ENCODE data around the gene LPP.

The LPP gene

DNA sequence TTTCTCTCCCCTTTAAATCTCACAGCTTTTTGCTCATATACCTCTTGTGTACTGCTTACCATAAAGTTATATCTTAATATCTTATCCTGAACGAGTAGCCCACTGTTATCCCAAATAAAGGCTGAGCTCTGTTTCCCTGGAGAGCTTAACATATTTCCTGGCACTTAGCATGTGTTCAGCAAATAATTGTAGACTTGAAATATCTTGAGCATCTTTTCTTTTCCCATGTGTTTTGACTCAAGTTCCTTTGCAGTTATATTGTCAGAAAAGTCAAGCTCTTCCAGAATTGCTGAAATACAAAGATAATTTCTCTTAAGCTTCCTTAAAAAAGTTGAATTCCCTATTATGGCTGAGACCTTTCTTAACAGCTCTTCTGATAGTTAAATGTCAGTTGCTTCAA, 150.5 kb downstream of the LPP start:
- no peak for DNase-seq

DNA sequence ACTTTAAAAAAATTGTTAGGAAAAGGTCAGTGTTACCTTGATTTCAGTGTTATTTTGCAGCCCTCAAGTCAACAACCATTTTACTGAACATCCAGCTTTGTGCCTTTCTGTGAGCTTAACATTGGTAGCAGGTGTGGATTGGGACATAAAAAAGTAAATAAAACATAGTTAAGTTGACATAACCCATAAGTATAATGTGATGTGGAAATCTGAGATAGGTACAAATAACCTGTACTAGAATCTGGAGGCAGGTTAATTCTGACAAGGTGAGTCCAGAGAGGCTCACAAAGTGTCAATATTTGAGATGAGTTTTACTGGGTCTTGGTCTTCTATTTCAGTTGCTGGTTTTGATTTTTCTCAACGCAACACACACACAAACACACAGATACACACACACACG, 151.3 kb downstream of the LPP start:
- DNase-seq: no peak

DNA sequence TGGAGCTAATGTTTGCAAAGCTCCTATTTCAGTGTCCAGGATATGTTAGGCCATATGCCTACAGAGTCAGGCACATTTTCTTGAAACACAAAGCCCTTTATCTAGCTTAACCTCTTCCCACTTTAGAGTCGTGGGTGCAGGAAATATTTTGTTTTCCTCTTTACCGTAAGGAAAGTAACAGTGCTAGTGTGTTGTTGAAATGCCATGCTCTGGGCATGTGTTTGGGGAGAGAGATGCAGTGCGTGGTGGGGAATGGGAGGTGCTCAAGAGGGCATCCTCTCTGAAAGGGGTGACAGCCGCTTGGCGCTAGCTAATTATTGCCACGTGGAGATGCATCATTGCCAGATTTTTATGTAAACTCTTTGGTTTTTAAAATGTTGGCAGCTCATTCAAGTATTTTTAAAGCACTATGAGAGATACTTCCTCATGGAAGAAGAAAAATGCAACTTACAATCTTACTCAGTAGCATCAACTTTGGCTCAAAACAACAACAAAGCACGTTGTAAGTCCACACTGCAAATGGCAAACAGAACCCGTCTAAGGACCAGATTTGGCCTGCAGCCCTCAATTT, 152.6 kb downstream of the LPP start:
- peak; percentile 25 for DNase-seq

DNA sequence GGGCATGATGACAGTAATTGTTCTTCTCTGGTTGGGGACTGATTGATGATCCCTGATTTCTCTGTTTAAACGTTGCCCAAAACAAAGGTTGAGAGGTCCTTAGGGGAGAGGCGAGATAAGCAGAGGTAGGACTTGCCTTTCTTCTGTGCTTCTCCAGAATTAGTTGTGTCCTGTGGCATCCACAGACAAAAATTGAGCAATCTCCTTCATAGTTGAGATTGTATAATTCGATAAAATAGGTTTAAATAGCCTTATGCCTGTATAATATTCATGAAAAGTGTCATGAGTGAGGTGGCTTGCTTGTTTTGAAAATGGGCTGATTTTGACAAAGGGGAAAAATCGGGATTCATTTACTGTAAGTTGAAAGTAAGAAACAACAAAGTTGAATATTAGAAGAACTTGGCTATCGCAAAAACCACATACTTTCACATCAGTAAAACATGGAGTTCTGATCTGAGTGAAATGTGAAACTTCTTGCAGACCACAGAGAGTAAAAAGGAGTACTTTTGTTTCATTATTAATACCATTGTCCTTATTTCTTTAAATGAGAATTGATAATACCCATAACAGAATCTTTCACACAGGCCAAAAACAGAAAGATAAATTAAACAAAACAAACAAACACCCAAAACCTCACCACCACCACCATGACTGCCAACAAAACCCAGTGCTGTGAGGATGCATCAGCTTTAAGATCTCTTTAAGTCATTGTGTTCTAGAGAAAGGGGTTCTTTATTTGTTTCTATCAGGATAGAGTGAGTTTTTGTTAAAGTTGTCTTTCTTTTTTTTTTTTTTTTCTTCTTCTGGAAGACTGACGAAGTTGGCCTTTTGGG, 155.7 kb downstream of the LPP start:
- no peak for DNase-seq

DNA sequence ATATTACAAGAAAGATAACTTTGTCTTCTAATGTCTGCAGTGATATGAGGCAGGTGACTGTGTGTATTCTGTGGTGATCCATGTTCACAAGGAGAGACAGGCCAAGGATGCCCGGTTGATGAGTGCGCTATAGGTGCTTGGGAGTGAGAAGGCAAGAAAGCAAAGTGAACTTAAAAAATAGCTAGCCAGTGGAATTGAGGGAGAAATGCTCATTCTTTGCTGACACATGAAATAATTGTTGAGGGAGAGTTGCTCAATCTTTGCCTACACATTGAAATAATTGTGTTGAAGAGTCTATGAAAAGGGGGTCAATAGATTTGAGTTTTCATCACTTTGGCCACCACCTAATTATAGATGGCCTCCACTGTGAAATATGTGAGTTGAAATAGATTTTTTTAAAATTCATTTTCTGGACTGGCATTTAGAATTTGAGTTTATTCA, 156.3 kb downstream of the LPP start:
- peak; percentile 62 for DNase-seq

DNA sequence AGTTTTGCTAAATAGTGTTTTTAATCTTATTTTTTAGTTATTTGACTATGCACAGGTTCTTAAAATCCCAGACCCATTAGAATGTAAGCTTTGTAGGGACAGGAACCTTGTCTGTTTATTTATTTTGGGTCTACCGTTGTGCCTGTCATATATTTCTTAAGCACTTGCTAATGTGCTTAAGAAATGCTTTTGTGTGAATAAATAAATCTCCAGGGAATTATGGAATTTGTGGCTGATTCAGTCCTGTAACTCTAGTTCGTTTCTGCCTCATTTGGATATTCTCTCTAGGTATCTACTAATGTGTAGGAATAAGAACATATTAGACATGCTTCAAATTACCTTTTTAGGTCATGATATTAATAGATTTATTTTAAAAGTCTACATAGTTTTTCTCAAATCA, 161.6 kb downstream of the LPP start:
- DNase-seq: no peak

DNA sequence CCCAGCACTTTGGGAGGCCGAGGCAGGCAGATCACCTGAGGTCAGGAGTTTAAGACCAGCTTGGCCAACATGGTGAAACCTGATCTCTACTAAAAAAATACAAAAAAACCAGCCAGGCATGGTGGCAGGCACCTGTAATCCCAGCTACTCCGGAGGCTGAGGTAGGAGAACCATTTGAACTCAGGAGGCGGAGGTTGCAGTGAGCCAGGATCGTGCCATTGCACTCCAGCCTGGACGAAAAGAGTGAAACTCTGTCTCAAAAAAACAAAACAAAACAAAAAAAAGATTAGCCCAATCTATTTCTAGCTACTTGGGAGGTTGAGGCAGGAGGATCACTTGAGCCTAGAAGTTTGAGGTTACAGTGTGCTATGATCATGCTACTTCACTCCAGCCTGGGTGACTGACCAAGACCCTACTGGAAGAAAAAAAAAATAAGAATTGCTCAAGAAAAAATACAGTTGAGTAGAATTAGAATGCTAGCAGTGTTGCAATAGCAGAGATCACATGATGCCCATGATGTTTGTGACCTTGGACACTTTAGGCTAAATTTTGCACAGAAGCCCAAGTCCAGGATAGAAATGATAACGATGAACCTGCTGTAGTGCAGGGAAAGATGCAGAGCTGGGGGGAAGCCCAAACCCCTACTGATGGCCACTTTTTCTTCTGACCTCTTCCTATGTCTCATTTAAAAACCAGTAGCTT, 162.2 kb downstream of the LPP start:
- DNase-seq: no peak

DNA sequence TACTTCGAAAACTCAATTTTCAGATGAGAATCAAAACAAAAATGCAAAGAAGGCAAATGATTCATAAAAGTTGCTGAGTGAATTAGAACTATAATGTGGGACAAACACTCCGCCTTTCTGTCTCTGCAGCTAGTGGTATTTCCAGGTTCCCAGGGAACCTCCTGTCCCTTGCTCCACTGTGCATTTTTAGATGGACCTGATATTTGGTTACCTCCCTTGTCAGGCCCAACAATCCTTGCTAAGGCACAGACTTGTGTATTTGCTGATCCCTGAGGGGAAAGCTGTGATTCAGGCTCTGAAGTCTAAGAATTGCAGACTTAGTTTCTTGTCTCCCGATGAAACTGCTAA, 162.7 kb downstream of the LPP start:
- peak; percentile 37 for DNase-seq

DNA sequence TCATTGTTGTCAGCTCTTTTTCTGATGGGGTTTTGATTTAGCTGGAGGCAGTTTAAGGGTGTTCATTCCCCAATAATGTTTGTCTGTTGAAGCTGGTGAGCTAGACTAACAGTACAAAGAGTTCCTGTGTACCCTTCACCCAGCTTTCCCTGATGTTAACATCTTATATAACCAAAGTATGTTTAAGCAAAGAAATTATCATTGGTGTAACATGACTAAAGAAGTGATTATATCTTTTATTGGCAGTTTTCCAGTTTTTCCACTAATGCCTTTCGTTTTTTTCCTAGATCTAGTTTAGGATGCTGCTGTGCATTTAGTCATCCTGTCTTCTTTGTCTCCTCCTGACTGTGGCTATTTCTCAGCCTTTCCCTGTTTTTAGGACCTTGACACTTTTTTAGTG, 165.6 kb downstream of the LPP start:
- peak; percentile 62 for DNase-seq

DNA sequence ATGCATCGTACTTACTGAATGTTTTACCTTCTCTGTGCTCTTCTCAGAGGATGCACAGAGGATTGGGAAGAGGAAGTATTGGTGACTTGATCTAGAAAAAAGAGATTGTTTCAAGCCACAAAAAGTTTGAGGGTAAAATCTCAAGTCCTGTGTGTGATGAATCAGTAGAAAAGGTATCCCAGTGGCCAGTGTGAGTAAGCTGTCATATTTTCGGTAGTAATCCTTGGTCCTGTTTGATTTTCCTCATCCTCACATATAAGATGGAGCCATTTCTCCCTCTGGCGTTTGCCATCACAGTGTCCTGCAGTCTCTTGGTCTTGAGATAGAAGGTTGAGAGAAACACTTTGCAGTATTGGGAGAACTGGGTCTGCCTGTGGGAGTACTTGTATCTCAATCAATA, 166.8 kb downstream of the LPP start:
- DNase-seq: peak; percentile 80

DNA sequence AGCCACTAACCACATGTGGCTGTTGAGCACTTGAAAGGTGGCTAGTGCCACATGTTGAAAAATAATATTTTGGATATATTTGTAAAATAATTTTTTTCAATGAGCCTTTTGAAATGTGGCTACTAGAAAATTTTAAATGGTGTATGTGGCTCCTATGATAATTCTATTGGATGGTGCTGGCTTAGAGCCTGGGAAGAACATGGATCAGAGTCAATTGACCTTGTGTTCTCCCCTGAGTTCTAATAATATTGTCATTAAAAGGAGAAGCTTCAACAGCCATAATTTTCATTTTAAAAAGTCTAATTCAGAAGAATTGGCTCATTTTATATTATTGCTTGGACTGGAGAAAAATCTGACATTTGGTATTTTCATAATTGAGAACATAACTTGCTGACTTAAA, 167.3 kb downstream of the LPP start:
- DNase-seq: no peak

DNA sequence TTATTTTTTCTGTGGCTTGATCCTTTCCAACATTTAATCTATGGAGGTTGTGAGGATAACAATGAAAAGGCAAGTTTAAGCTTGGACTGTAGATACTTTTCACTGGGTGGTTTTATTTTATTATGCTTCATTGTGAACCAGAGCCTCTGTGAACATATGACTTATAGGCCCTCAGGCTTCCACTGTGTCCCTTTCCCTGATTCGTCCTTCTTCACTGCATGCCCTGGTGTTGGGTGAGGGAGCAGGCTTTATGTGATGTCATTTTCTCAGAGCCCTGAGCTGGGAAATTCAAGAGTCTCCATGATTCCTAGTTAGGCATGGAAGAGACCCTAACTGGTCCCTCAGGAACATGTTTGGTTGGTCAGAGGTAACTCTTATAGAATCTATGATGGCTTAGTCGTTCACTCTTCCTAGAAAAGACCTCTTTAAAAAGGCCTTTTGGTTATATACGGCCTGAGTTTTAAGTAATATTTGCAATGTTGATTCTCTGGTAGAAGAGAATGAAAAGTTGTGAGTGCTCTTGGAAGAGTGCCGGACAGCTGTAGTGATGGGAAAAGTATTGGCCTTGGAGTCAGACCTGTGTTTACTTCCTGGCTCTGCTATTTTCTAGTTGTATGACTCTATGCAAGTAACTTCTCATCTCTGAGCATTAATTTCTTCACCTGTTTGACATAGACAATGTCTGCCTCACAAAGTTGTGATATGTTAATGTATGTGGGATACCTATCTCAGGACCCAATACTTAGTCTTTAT, 168.4 kb downstream of the LPP start:
- DNase-seq: no peak

DNA sequence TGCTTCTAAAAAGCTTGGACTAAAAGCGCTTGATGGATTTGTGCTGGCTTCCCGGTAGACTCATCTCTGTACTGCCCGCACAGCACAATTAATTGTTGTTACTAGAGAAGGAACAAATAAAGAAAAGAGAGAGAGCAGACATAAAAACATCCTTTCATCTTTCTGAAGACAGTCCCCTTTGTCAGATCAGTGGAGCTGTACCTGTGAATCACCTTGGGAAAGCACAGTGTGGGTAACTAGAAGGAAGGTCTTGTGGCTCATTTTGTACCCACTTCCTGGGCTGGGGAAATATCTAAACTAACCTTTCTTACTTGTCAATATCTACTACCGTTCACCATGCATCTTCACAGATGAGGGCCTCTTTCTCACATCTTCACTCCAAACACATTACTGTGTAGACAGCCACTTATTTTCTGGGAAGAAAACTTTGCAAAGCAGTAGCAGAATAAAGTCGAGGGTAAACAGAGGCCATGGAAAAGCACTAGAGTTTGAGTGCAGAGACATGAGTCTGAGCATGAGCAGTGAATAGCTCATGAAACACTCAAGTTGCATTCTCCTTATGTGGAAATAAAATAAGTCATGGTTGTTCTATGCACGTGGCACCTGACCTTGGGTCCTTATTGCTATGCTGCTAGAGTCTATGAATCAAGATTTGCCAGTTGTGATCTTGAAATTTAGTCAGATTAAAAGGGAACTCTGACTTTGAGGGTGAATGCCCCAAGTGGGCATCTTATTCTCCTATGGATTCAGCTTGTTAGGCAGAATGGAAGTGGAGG, 169.3 kb downstream of the LPP start:
- DNase-seq: no peak

DNA sequence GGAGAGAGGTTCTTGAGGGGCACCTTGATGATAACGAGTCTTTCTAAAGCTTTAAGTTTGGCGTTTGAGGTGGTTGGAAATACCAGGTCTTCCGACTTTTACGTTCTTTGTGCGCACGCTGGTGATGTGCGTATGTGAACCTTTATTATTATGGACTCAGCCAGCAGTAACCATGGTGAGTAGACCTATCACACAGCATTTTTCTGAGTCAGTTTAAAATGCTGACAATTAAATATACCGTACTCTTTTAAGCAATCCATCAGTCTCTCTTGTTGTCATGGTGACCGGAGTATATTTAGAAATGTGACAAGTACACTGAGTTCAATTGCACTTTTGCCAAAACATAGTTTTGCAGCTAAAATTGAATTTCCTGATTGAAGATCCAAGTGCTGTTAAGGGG, 172.2 kb downstream of the LPP start:
- DNase-seq: no peak

DNA sequence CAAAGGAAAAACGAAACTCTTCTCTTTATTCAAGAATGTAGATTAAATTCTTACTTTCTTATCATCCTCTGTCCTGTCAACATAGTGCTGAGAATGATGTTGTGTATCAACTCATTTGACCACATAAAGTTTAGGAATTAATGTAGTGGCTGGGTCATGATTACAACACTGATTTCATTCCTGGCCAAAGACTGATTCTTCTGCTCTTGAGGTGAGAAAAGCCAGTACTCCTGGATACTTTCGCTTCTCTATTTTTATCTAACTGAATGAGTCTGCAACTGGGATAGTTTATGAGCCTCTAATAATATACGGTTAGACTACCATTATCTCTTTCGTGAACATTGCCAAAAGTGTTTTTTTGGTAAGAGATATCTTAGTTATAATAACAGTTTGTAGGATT, 173.0 kb downstream of the LPP start:
- no peak for DNase-seq

DNA sequence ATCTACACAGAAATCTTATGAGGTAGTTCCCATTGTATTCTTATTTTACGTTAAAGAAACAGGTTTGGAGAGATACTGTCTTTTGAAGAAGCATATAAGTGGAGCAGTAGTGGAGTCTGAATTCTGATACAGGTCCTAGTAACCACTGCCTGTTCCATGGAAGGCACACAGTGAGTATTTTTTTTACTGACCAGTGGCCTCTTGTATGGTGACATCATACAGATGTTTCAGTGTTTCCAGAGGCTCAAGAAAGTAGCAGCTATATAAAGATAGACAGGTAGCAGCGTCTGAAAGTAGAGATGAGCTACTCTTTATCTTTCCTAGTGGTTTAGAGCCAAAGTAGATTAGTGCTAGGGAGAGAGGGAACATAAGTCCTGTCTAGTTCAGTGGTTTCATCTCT, 173.5 kb downstream of the LPP start:
- DNase-seq: no peak

DNA sequence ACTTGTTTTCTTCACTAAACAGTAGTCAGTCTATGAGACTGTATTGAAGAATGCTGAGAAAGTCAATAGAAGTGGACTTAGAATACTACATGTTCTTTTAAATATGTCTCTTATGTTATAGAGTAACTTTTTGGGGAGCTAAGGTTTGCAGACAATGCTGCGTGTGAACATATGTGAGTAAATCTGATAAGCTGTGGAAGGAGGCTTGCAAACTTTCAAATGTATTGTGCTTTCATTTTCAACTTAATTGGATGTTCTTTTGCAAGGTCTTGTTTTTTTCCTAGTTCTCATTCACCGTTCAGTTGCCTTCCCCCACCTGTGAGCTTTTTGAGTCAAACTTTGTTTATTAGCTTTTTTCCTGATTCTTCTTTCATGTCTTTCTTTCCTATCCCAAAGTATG, 176.2 kb downstream of the LPP start:
- DNase-seq: no peak

DNA sequence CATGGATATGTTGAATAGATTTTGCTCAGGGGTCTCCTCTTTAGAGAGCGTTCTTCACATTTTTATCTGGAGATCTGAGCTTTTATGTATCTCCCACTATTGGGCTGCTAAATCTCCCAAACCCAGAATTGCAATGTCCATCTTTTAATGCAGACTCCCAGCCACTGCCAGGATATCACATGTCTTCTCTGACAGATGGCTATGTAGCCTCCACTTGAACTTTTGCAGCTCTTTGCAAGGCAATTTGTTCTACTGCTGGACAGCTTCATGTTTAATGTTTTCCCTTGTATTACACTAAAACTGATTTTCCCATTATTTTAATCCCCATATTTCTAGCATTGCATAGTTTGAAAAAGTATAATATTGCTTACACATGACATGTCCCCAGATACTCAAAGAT, 177.2 kb downstream of the LPP start:
- no peak for DNase-seq

DNA sequence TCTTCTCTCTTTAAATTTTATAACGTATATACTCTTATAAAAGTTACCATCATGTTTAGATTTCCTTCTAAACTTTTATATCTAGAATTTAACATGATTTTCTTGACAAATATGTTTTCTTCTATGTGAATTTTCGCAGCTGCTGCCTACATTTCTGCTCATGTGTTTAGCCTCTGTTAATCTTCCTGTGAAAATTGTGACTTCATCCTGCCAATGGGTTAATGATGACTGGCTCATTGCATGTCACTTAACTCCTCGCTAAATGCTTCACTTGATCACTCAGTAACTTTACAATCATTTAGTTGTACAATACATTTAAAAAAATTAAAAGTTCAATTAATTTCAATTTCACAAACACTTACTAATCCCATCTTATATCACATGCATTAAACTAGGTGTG, 178.1 kb downstream of the LPP start:
- no peak for DNase-seq

DNA sequence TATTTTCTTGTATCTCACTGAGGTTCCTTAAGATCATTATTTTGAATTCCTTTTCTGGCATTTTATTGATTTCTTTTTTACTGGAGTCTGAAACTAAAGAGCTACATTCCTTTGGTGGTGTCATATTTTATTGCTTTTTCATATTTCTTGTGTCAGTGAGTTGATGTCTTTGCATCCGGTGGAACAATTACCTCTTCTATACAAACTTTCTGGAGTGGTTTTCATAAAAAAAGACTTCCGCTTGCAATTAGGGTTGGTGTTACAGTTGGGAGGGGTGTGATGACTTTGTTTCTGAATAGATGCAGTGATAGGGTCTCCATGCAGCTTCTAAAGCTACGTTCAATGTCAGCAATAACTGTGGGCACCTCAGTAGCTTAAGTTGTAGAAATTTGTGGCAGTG, 181.7 kb downstream of the LPP start:
- DNase-seq: no peak

DNA sequence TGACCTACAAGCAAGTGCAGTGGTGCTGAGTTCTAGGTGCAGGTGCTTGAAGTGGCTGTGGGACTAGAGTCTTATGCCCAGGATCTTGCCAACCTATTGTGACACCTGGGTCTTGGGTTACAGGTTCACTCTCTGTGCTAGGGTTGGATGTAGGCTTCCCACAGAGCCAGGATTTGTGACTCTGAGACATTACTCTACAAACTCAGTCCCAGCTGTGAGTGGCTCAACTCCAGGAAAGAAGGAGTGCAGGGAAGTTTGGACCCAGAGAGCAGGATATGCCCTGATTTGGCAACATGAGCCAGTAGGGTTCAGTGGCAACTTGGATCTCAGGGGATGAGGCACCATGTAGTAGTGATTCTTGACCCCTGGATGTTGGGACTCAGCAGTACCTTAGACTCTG, 182.2 kb downstream of the LPP start:
- DNase-seq: no peak

DNA sequence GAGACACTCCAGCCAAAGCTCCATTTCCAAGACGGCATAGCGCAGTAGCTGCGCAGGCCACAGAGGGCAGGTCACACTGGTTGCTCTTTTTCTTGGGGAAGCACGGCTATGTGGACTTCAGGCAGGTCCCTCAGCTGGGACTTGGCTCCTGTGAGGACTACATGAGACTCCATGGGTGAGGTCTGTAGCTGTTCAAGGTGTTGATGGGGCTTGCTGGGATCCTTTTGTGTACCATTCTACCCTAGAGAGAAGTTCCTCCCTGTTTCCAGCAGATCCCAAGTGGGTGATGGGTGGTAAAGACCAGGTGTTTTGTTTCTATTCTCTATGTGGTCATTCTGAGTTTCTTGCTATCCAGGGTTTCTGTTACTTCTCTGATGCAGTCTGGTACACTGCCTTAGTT, 183.3 kb downstream of the LPP start:
- DNase-seq: no peak

DNA sequence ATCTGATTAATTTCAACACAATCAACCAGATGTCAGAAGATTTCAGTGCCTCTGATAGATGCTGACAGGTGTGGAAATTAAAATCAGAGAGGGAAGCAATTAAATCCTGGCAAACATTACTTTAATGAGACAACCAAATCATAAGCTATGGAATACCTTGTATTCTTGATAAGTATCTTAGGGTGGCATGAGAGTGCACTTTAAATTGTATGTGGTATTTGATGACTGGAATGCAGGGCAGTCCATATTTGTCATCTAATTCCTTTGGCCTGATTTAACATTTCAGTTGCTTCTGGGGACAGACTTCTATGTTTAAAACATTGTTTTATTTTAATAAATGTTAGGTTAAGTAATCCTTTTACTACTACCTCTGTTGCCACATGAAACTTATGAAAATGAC, 184.1 kb downstream of the LPP start:
- DNase-seq: peak; percentile 28
